AML-193 (cell line): ENCODE data around the gene LIG1.
"Not testable (repeated sequence)": the region's sequence is repeated elsewhere in the genome, so short reads cannot be mapped to it uniquely, and the experiment has no call there.

Source experiments
- DNase-seq, 2 experiments: peaks; one replicate each; lab custom pipeline; 2025; lab: John Stamatoyannopoulos, UW

The LIG1 gene

DNA sequence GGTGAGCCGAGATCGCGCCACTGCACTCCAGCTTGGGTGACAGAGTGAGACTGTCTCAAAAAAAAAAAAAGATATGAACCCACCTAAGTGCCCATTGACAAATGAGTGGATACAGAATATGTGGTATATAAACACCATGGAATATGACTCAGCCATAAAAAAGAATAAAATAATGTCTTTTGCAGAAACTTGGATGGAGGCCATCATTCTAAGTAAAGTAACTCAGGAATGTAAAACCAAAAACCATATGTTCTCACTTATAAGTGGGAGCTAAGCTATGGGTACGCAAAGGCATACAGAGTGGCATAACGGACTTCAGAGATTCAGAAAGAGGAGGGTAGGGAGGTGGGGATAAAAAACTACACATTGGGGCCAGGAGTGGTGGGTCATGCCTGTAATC, 89.0 kb downstream of the LIG1 start:
- DNase-seq: no peak

GRCh38 chr19:48070177-48070769, 99.9 kb downstream of the LIG1 start:
- DNase-seq: not testable (repeated sequence)

DNA sequence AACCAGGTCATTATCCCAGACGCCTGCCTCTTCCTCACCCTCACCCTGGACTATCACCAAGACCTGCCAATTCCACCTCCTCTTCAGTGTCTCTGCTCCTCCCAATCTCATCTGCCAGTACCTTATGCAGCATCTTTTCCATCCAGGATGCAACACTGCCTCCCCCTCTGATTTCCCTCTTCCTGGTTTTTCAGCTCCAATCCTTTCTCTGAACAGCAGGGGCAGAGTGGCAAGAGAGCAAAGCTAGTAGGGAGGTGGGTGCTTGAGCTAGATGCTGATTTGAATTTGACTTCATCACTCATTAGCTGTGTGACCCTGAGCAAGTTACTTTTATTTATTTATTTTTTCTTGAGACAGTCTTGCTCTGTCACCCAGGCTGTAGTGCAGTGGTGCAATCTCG, 100.7 kb downstream of the LIG1 start:
- no peak for DNase-seq
